K562 (cell line): ENCODE results near the gene CREB3L4. TPM values are rescaled to one million over a fixed set of nuclear protein-coding genes. Genes with fewer than 3 reads are reported as not detected.

Experiments used
- ARNT ChIP-seq, 2 experiments: fragments of 450-650 bp; IDR thresholded peaks; 2 replicates each; pipeline ENCODE4 v1.6.1; 2016; ENCODE audit warnings: mild to moderate bottlenecking in 1 of 2
- GABPB2 ChIP-seq: fragments of 250-450 bp; sonication (Bioruptor Pico); conservative IDR thresholded peaks from 2 replicates; pipeline ENCODE4 v1.5.1; 2021; ENCODE audit warnings: mild to moderate bottlenecking
- HNRNPH1 ChIP-seq: fragments of 200-400 bp; formaldehyde crosslinking; optimal IDR thresholded peaks from 2 replicates; pipeline ENCODE3; 2017; ENCODE audit warnings: low read depth, mild to moderate bottlenecking, low read length, moderate library complexity
- NEUROD1 ChIP-seq: fragments of 150-350 bp; IDR thresholded peaks from 2 replicates; pipeline ENCODE4 v1.6.1; 2014; ENCODE audit warnings: borderline replicate concordance, low read length, low read depth; ENCODE audit not compliant: partially characterized antibody
- SP1 ChIP-seq: sonication (generic); formaldehyde crosslinking; IDR thresholded peaks from 2 replicates; pipeline ENCODE4 v1.8.1; 2022; ENCODE audit warnings: mild to moderate bottlenecking, missing genetic modification reagents
- STAT6 ChIP-seq: sonication (generic); formaldehyde crosslinking; IDR thresholded peaks from 2 replicates; pipeline ENCODE4 v1.8.1; 2023; ENCODE audit warnings: mild to moderate bottlenecking, missing genetic modification reagents
- TAF9B ChIP-seq: fragments of 450-650 bp; IDR thresholded peaks from 2 replicates; pipeline ENCODE4 v1.6.1; 2018; ENCODE audit warnings: mild to moderate bottlenecking; ENCODE audit not compliant: partially characterized antibody
- ZNF444 ChIP-seq: fragments of 250-450 bp; sonication (Bioruptor Pico); IDR thresholded peaks from 2 replicates; pipeline ENCODE4 v1.4.0; 2020; ENCODE audit warnings: mild to moderate bottlenecking, moderate library complexity
- polyA plus RNA-seq, 8 experiments: library from polyadenylated mRNA; depleted of rRNA in 4 of 8; stranded (reverse) in 5 of 8; unstranded in 3 of 8; fragments of >200 nt; fragmentation: Nextera tagmentation in 2 of 8; fragmentation: Illumina TruSeq in 1 of 8; extraction: Ambion mirVana in 2 of 8; extraction: Trizol in 1 of 8; gene quantifications; 2 replicates each; pipeline versions ENCODE4 v1.2.1 to v1.2.3, GENCODE V29; 2011 to 2014; ENCODE audit warnings: inconsistent platforms in 1 of 8, missing spikeins in 1 of 8
- total RNA-seq, 7 experiments: library from RNA; depleted of rRNA in 6 of 7; stranded (reverse); fragments of >200 nt in 6 of 7; fragmentation: Illumina TruSeq in 2 of 7; extraction: Trizol in 2 of 7; gene quantifications; 2 replicates each; pipeline versions ENCODE4 v1.2.1 to v1.2.3, GENCODE V29; 2011 to 2021; ENCODE audit warnings: low replicate concordance in 1 of 7
- TF ChIP-seq, protein P1 (sequence below), 2 experiments: fragments of 450-650 bp; IDR thresholded peaks; 2 replicates each; pipeline ENCODE4 v1.6.1; 2018; ENCODE audit warnings: mild to moderate bottlenecking in 2 of 2, low read depth in 1 of 2; ENCODE audit not compliant: partially characterized antibody in 2 of 2
- TF ChIP-seq, protein P2 (sequence below): fragments of 450-650 bp; IDR thresholded peaks from 2 replicates; pipeline ENCODE4 v1.6.1; 2016; ENCODE audit warnings: antibody characterized with exemption
- TF ChIP-seq, protein P3 (sequence below), 2 experiments: IDR thresholded peaks in 1 of 2; conservative IDR thresholded peaks in 1 of 2; 2 replicates each; pipeline ENCODE4 v1.6.1; 2016; ENCODE audit warnings: low read depth in 2 of 2, mild to moderate bottlenecking in 1 of 2, missing compliant biosample characterization in 1 of 2, missing genetic modification characterization in 1 of 2, moderate library complexity in 1 of 2

CREB3L4 gene
- total and polyA plus RNA-seq, 9 of the 15 experiments (the other 6 are each of a cell fraction or from before 2014, with no cell fraction given), result 9.9 to 18.6 (median 13.9) TPM

GRCh38 chr1:153922972-153923925 is 44.5 kb upstream of the CREB3L4 start, which contains the start of gene GATAD2B (continued):
- TF ChIP-seq, protein P1, sequence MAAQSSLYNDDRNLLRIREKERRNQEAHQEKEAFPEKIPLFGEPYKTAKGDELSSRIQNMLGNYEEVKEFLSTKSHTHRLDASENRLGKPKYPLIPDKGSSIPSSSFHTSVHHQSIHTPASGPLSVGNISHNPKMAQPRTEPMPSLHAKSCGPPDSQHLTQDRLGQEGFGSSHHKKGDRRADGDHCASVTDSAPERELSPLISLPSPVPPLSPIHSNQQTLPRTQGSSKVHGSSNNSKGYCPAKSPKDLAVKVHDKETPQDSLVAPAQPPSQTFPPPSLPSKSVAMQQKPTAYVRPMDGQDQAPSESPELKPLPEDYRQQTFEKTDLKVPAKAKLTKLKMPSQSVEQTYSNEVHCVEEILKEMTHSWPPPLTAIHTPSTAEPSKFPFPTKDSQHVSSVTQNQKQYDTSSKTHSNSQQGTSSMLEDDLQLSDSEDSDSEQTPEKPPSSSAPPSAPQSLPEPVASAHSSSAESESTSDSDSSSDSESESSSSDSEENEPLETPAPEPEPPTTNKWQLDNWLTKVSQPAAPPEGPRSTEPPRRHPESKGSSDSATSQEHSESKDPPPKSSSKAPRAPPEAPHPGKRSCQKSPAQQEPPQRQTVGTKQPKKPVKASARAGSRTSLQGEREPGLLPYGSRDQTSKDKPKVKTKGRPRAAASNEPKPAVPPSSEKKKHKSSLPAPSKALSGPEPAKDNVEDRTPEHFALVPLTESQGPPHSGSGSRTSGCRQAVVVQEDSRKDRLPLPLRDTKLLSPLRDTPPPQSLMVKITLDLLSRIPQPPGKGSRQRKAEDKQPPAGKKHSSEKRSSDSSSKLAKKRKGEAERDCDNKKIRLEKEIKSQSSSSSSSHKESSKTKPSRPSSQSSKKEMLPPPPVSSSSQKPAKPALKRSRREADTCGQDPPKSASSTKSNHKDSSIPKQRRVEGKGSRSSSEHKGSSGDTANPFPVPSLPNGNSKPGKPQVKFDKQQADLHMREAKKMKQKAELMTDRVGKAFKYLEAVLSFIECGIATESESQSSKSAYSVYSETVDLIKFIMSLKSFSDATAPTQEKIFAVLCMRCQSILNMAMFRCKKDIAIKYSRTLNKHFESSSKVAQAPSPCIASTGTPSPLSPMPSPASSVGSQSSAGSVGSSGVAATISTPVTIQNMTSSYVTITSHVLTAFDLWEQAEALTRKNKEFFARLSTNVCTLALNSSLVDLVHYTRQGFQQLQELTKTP (IDR thresholded peaks at IDR 0.05; ENCODE audit: low read depth in 1 of 2, partially characterized antibody in 2 of 2), result peak in 1 of 2 experiments; percentile 58
- TF ChIP-seq ZNF444 (peak; percentile 28; the same call in 1 of the 2 replicates), GABPB2 (CRISPR knock-in tag) (no peak), STAT6 (peak; percentile 59; the same call in 1 of the 2 replicates), ARNT (IDR thresholded peaks at IDR 0.05) (no peak), NEUROD1 (peak; percentile 95), HNRNPH1 (no peak), TAF9B (peak; percentile 20), SP1 (CRISPR knock-in tag) (peak; percentile 85)
- TF ChIP-seq, protein P2, sequence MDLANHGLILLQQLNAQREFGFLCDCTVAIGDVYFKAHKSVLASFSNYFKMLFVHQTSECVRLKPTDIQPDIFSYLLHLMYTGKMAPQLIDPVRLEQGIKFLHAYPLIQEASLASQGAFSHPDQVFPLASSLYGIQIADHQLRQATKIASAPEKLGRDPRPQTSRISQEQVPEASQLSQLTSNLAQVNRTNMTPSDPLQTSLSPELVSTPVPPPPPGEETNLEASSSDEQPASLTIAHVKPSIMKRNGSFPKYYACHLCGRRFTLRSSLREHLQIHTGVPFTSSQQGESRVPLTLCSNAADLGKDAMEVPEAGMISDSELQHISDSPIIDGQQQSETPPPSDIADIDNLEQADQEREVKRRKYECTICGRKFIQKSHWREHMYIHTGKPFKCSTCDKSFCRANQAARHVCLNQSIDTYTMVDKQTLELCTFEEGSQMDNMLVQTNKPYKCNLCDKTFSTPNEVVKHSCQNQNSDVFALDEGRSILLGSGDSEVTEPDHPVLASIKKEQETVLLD, result peak; percentile 73; the same call in 1 of the 2 replicates
- TF ChIP-seq, protein P3, sequence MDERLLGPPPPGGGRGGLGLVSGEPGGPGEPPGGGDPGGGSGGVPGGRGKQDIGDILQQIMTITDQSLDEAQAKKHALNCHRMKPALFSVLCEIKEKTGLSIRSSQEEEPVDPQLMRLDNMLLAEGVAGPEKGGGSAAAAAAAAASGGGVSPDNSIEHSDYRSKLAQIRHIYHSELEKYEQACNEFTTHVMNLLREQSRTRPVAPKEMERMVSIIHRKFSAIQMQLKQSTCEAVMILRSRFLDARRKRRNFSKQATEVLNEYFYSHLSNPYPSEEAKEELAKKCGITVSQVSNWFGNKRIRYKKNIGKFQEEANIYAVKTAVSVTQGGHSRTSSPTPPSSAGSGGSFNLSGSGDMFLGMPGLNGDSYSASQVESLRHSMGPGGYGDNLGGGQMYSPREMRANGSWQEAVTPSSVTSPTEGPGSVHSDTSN (CRISPR knock-in tag; IDR thresholded peaks at IDR 0.05; ENCODE audit: low read depth), result peak; percentile 97
- TF ChIP-seq, protein P3 (tag; conservative IDR thresholded peaks at IDR 0.05; ENCODE audit: low read depth), result peak; percentile 99
